Kidney glomerular epithelial cell (primary cell): ENCODE measurements around the gene ZNF532.
"Not testable (repeated sequence)": the region's sequence is repeated elsewhere in the genome, so short reads cannot be mapped to it uniquely, and the experiment has no call there.

Experiments
- DNase-seq: peaks from one replicate; lab custom pipeline; 2025; lab: John Stamatoyannopoulos, UW

The ZNF532 gene

DNA sequence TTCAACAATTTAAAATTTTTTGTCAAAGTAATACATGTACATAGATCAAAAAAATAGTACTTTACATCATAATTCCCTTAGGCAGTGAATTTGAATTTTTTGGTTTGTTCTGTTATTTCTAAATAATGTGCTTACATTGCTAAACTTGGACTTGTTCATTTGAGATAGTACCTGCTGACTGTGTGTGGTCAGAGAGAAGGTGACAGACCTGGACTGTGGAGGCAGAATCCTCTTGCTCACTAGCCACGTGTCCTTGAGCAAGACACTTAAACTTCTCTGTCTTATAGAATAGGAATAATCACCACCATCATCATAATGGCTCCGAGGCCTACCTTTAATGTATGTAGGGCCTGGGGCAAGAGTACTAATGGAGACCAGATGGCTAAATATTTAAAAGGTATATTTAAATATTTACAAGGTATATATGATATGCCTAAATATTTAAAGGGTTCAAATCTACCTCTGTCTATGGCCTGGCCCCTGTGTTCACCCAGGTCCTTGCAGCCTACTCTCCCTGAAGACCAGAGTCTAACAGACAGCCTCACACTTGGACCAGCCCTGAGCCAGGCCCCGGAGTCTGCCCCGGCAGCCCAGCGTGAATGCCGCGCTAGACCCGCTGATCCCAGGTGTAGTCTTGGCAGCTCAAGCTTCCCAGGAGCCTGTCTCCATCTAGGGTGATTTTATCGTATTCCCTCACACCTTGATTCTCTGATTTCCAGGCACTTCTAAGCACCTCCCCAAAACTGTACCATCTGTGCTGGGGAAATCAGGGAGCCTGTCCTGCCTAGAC is 33.5 kb downstream of the ZNF532 start:
- no peak for DNase-seq

- DNase-seq = no peak
Measured at GRCh38 chr18:58900015-58900649, 35.5 kb downstream of the ZNF532 start.

GRCh38 chr18:58901143-58901542 is 36.5 kb downstream of the ZNF532 start:
- no peak for DNase-seq

DNA sequence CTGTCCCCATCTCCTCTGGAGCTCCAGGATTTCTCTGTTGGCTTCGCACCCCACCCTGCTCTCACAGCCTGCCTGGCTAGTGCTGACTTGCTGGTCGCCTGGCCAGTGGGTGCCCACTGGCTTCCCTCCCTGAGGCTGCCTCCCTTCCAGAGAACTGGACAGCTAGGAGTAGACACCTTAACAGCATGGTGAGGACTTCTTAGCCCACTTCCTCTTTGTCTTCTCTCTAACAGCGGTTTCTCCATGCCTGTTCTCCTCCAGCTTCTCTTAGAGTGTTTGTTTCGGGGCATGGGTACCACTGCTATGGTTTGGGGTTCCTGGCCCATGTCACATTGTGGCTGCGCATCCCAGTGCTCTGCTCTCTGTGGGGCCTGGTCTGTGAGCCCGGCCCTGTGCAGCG is 37.1 kb downstream of the ZNF532 start:
- DNase-seq = no peak

DNA sequence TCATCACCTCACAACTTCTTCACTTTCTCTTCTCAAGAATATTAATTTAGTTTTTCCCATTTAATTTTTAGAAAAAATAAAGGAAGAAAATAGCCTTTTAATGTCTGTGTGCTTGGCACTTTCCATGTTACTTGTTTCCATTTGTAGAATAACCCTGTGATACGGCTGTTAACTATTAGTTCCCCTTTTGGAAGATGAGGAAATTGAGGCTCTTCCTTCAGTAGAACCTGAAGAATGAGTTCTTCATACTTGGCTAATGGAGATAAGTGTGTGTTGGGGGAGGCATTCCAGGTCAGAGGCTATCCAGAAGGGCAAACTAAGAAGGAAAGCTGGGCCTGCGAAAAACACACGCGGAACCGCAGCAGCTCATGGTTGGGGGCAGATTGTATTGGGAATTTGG is 38.3 kb downstream of the ZNF532 start:
- DNase-seq = no peak

DNA sequence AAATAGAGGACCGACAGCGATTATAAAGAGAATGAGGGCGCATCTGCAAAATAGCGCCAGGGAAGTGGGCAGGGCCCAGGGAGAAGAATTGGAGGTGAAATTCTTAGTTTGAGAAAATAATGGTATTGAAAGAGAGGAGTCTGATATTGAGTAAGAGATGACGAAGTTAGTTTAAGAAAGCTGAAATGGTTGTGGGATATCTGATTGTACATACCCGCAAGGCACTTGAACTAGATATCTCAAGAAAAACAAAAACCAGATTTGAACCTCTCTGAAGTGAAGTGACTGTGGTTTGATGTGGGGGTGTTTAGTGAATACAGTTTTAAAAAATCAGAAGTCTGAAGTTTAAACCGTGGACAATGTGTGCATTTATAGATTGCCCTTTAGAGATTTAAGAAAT is 38.9 kb downstream of the ZNF532 start:
- DNase-seq = no peak

DNA sequence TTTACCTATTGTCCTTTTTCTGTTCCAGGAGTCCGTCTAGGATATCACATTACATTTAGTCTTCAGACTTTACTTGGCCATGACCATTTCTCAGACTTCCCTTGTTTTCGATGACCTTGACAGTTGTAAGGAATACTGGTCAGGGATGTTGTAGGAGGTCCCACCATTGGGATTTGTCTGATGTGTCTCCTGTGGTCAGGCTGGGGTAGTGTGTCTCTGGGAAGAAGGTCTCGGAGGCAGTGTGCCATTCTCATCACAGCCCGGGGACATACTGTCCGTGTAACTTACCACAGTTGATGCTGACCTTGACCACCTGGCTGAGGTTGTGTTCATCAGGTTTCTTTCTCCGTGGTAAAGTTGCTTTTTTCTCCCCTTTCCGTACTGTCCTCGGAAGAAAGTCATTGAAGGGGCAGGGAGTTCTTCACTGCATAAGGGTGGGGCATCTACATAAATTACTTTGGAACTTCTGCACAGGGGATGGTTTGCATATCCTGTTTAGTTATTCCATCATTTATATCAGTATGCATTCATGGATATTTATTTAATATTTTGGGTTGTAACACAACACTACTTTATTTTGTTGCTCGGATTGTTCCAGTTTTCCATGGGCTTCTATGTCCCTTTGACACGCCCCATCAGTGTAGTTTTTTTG is 41.2 kb downstream of the ZNF532 start:
- DNase-seq = no peak

GRCh38 chr18:58908006-58908405 is 43.3 kb downstream of the ZNF532 start:
- no peak for DNase-seq

GRCh38 chr18:58909521-58909920 is 44.8 kb downstream of the ZNF532 start:
- DNase-seq = no peak

DNA sequence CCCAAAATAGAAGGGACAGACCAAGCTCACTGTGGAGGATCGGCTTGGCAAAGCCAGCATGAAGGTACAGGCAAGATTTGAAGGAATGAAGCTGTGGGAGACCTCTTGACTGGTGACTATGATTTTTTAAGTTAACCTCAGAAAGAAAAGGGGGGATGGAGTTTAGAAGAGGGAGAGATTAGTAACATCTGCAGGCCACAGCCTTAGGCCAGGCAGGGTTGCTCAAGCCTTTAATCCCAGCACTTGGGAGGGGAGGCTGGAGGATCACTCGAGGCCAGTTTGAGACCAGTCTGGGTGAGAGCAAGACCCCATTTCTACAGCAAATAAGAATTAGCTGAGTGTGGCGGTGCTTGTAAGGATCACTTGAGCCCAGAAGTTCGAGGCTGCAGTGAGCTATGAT is 46.6 kb downstream of the ZNF532 start:
- DNase-seq = no peak

- DNase-seq = peak; percentile 40
Measured at GRCh38 chr18:58911766-58912165, 47.1 kb downstream of the ZNF532 start.

DNA sequence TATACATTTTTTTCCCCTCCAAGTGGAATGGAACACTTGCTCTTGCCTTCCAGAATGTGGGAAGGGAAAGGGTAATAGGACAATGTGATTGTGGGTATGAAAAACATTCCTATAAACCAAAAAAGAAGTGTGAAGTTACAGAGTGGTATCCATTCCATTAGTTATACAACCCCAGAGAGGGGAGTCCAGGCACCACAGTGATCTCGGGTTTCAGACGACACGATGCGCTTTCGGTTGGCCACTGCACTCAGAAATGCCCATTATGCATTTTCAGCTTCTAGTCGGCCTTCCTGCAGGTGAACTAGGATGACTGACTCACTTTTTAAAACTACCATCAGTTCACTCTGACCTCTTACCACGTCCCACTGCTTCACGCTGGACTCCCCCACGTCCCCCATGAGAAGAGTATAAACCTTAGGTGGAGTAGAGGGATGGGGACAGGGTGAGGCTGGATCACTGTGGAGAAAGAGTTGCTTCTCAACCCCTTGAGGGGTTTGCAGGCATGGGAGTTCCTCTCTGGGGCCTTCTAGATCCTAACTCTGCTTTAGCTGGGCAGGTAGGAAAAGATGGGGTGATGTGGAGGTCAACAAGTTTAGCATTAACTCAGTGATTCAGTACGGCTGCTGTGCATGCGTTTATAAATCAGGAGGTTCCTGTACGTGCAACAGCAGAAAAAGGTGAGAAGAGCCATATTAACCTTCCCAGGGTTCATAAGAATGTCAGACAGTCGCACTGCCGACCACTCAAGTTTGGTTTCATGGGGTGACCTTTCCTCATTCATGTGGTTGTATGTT is 50.5 kb downstream of the ZNF532 start:
- peak; percentile 41 for DNase-seq

DNA sequence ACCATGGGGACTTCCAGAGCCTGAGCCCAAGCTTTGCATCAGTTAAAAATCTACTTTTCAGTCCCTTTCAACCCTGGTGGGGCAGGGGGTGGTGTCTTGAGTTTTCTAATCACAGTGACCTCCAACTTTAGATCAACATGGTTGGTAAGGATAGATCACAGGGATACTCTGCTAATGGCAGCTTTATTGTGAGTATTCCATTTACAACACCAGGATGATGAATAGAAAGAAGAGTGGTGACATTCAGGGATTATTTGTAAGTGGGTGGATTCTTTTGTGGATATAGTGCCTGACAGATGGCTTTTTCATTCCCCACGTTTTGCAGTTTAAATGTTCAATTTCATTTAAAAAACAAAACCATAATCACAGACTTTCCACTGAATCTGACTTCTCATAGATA is 51.3 kb downstream of the ZNF532 start:
- no peak for DNase-seq

DNA sequence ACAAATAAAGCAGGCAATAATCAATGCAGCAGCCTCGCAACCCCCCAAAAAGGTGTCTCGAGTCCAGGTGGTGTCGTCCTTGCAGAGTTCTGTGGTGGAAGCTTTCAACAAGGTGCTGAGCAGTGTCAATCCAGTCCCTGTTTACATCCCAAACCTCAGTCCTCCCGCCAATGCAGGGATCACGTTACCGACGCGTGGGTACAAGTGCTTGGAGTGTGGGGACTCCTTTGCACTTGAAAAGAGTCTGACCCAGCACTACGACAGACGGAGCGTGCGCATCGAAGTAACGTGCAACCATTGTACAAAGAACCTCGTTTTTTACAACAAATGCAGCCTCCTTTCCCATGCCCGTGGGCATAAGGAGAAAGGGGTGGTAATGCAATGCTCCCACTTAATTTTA is 55.3 kb downstream of the ZNF532 start:
- not testable (repeated sequence) for DNase-seq

- DNase-seq = no peak
Measured at GRCh38 chr18:58922995-58923394, 58.3 kb downstream of the ZNF532 start.

DNA sequence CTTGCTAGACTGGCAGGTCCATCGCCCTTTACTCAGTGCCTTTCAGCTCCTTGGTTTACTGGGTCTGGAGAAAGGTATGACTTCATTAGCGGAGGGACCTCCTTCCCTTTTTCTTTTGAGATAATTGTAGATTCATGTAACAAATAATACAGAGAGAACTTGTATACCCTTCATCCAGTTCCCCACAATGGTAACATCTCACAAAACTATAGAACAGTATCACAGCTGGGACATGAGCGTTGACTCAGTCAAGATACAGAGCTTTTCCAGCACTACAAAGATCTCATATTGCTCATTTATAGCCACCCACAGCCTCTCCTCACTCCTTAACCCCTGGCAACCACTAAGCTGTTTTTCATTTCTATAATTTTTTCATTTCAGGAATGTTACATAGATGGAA is 59.8 kb downstream of the ZNF532 start:
- DNase-seq = no peak

DNA sequence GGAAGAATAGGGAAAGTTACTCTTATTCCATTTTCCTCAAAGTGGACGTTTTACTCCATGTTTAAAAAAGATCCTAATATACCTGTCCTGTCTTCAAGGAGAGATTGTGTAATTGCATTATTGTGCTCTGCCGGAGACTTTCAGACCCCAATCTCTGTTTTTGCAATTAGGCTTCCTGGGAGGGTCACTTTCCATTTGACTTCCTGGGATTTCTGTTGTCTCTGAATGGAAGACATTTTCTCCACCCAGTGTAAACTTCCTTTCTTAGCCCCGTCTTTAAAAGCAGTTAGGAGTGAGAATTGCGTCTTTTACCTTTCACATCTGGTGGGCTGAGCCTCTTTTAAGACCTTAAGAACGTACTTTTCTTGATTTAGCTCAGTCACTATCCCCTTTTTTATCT is 63.0 kb downstream of the ZNF532 start:
- no peak for DNase-seq

DNA sequence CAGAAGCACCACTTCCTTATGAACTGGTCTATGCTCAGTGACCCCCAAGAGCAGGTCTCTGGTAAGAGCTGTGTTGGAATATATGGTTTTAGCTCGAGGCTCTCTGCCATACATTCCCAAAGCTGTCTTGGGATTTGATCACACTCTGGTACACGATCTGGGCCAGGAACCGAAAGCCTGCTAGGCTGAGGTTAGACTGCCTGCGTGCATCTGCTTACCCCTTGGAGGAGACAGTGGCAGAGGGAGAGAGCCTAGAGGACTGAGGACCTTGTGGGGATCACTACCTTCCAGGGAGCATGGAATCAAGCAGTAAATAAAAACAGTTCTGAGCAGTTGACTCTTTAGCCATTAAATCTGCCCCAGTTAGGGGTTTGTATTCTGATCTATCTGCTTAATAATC is 63.7 kb downstream of the ZNF532 start:
- DNase-seq = no peak

- no peak for DNase-seq
Measured at GRCh38 chr18:58929206-58929605, 64.5 kb downstream of the ZNF532 start.

GRCh38 chr18:58934356-58934755 is 69.7 kb downstream of the ZNF532 start:
- DNase-seq = no peak

- no peak for DNase-seq
Measured at GRCh38 chr18:58934933-58935577, 70.4 kb downstream of the ZNF532 start.
